Glutamatergic neuron (in vitro differentiated cells): ENCODE results near the gene HDAC4. TPM values are rescaled to one million over a fixed set of nuclear protein-coding genes. Genes with fewer than 3 reads are reported as not detected.
"Not testable (repeated sequence)": the region's sequence is repeated elsewhere in the genome, so short reads cannot be mapped to it uniquely, and the experiment has no call there.

Experiments used
- DNase-seq: peaks from one replicate; pipeline ENCODE4 v3.0.0; 2022
- H3K27ac Mint-ChIP-seq: one replicate; pipeline ENCODE4 v1.8.0; 2020; ENCODE audit warnings: mild to moderate bottlenecking, mixed read lengths, inconsistent platforms; ENCODE audit not compliant: unreplicated experiment
- H3K27me3 Mint-ChIP-seq: one replicate; pipeline ENCODE4 v1.8.0; 2020; ENCODE audit warnings: mild to moderate bottlenecking, moderate library complexity, mixed read lengths, inconsistent platforms; ENCODE audit not compliant: unreplicated experiment
- H3K36me3 Mint-ChIP-seq: one replicate; pipeline ENCODE4 v1.8.0; 2020; ENCODE audit warnings: mild to moderate bottlenecking, mixed read lengths, inconsistent platforms; ENCODE audit not compliant: unreplicated experiment
- H3K4me1 Mint-ChIP-seq: one replicate; pipeline ENCODE4 v1.8.0; 2020; ENCODE audit warnings: mild to moderate bottlenecking, low read depth, mixed read lengths, inconsistent platforms; ENCODE audit not compliant: unreplicated experiment
- H3K4me3 Mint-ChIP-seq: one replicate; pipeline ENCODE4 v1.8.0; 2020; ENCODE audit warnings: mild to moderate bottlenecking, mixed read lengths, inconsistent platforms; ENCODE audit not compliant: unreplicated experiment
- H3K9me3 Mint-ChIP-seq: one replicate; pipeline ENCODE4 v1.8.0; 2020; ENCODE audit warnings: mild to moderate bottlenecking, moderate library complexity, mixed read lengths, inconsistent platforms; ENCODE audit not compliant: unreplicated experiment
- long read RNA-seq: library from polyadenylated mRNA; unstranded; transcript quantifications from one replicate; pipeline ENCODE4 v2.0.0, GENCODE V29; 2020; ENCODE audit not compliant: unreplicated experiment
- total RNA-seq: library from RNA; stranded (reverse); fragmentation: NEBNext Ultra II Directional; extraction: Animal tissue kit (Norgen Biotek cat#: 25700); gene quantifications from one replicate; pipeline ENCODE4 v1.2.1, GENCODE V29; 2021; ENCODE audit not compliant: unreplicated experiment
- TF ChIP-seq, protein P1 (sequence below): fragments of 200-600 bp; sonication (generic); IDR thresholded peaks from one replicate; pipeline ENCODE4 v1.5.0; 2021; ENCODE audit not compliant: partially characterized antibody, unreplicated experiment

HDAC4 gene
- total RNA-seq = 90.6 TPM
- long read RNA-seq, partial matches to known transcripts = 1 of 4 reads
- long read RNA-seq, other reads (novel, unspliced or antisense) = 3 of 4 reads

DNA sequence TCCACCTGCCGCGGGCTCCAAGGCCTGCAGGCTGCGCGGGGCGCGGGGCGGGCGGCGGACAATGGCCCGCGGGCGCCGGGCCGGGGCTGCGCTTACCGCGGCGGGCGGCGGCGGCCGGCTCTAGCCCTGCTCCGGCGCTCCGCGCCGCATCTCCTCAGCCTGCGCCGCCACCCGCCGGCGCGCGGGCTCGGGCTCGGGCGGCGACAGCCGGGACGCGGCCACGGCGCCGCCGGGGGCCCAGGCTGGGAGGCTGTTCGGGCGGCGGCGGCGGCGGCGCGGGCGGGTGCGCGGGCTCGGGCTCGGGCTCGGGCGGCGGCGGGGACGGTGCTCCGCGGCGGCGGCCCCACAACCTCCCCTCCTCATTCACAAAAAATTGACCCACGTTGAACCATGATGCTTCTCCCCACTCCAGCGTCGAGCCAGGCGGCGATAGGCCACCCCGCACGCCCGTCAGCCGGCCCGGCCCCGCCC is at the start of gene HDAC4:
Gene HDAC4, minus strand, starts transcription at position 425 of the 471 bp plus-strand sequence. CDS start 48,321 bp downstream, outside the sequence.
- Mint-ChIP-seq H3K4me3 (peak within 1 kb of the TSS; percentile 90), H3K27ac (peak within 1 kb of the TSS; percentile 95), H3K9me3 (peaks cover 23% of the 10 kb centered on the region), H3K36me3 (no peaks in the 10 kb centered on the region), H3K4me1 (peaks cover 31% of the 10 kb centered on the region), H3K27me3 (peaks cover 6% of the 10 kb centered on the region)
- TF ChIP-seq, protein P1, sequence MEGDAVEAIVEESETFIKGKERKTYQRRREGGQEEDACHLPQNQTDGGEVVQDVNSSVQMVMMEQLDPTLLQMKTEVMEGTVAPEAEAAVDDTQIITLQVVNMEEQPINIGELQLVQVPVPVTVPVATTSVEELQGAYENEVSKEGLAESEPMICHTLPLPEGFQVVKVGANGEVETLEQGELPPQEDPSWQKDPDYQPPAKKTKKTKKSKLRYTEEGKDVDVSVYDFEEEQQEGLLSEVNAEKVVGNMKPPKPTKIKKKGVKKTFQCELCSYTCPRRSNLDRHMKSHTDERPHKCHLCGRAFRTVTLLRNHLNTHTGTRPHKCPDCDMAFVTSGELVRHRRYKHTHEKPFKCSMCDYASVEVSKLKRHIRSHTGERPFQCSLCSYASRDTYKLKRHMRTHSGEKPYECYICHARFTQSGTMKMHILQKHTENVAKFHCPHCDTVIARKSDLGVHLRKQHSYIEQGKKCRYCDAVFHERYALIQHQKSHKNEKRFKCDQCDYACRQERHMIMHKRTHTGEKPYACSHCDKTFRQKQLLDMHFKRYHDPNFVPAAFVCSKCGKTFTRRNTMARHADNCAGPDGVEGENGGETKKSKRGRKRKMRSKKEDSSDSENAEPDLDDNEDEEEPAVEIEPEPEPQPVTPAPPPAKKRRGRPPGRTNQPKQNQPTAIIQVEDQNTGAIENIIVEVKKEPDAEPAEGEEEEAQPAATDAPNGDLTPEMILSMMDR = no peak
- DNase-seq = no peak

DNA sequence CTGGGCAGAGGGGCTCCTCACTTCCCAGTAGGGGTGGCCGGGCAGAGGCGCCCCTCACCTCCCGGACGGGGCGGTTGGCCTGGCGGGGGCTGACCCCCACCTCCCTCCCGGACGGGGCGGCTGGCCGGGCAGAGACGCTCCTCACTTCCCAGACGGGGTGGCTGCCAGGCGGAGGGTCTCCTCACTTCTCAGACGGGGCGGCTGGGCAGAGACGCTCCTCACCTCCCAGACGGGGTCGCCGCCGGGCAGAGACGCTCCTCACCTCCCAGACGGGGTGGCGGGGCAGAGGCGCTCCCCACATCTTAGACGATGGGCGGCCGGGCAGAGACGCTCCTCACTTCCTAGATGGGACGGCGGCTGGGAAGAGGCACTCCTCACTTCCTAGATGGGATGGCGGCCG is 48.6 kb upstream of the HDAC4 start:
- not testable (repeated sequence) for DNase-seq, H3K4me3 Mint-ChIP-seq, H3K27me3 Mint-ChIP-seq, H3K27ac Mint-ChIP-seq, H3K4me1 Mint-ChIP-seq
- Mint-ChIP-seq H3K9me3 (peaks cover 10% of the 10 kb centered on the region), H3K36me3 (peaks cover 31% of the 10 kb centered on the region)

DNA sequence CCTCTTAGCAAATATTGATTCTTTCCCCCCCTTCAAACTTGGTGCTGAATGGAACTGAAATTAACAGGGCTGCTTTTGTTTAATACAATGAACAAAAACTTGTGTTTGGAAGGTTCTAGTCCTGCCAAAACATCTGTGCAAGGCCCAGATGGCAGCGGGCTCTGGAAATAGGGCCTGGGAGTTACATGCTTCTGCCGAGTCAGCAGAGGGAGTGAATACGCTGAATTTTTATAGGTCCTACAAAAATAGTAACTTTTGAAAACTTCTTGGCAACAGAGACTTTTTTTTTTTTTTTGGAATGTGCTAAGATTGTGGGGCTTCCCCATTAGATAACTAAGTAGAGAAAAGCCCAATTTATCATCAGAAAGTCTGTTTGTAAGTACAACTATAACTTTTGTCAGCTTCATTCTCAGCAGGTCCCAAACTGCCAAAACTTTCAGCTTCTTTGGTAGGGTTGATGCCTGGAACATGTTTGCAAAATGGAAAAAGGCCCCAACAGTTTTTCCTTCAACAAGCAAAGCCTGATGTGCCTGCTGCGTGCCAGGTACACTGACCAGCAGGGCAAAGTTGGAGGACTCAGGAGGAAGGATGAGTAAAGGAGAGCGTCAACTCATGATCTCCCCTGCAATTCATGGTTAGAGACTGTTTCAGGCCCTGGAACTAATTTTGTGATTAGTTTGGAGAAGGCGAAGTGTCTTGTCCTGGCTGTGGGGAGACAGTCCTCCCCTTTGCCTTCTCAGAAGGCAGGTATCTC is 45.1 kb upstream of the HDAC4 start:
- H3K9me3 Mint-ChIP-seq = peaks cover 12% of the 10 kb centered on the region
- peaks cover 30% of the 10 kb centered on the region for H3K36me3 Mint-ChIP-seq
- TF ChIP-seq, protein P1 = no peak
- peaks cover 18% of the 10 kb centered on the region for H3K4me1 Mint-ChIP-seq
- peak overlapping the region; percentile 17 for H3K27ac Mint-ChIP-seq
- DNase-seq = no peak
- H3K27me3 Mint-ChIP-seq = peaks cover 5% of the 10 kb centered on the region
- H3K4me3 Mint-ChIP-seq = no peak overlapping the region

DNA sequence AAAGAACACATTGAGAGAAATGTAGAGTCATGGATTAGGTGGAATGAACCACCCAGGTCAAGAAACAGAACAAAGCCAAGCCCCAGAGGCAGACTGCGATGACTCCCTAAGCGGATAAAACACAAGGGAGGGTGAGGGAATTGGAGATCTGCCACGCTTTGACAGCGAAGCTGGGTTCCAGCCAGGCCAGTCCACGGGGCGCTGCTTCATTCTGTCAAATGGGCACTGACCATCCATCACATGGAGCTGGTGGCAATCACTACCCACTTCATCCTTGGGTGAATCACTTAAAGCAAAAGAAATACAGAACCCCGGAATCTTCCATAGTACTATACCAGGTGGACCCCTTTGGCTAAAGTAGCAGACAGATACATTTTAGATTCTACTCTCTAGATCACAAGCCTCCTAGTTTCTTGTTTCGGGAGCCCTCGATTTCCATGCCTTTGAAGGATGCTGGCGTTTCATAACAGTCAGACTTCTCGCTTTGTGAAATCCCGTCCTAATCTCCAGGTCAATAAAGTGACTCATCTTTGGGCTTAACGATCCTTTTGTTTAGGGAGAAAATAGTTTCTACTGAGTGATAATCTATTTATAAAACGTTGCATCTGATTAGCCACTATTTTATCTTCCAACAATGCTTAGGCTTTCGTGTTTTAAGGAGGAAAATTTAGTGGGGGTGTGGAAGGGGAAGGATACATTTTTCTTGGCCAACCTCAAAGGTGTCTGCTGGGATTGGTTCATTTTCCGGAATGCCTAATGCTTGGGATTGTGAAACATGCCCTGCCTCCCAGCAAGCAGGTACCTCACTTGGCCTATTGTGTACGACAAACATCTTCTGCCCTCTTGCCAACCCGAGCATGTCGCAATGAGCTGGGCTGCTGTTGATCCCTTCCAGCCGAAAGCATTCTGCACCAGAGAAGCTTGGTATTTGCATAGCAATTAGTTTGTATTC is 44.1 kb upstream of the HDAC4 start:
- Mint-ChIP-seq H3K36me3 (peaks cover 25% of the 10 kb centered on the region), H3K4me1 (peaks cover 25% of the 10 kb centered on the region), H3K27ac (no peak overlapping the region), H3K27me3 (peaks cover 5% of the 10 kb centered on the region), H3K9me3 (peaks cover 12% of the 10 kb centered on the region), H3K4me3 (no peak overlapping the region)
- TF ChIP-seq, protein P1 = no peak
- no peak for DNase-seq
